Upper lobe of left lung (tissue), 6 donors: ENCODE results near the gene LRBA. TPM values are rescaled to one million over a fixed set of nuclear protein-coding genes. Genes with fewer than 3 reads are reported as not detected.

Experiments
- ATAC-seq, 2 donors: fragments of 200-7000 bp; cut with Tn5 transposase; one replicate each; pipeline ENCODE4 v1.9.1; 2022; ENCODE audit warnings: mild to moderate bottlenecking in 2 of 2, moderate library complexity in 2 of 2; ENCODE audit not compliant: low FRiP score in 2 of 2
- DNase-seq, 2 donors: peaks; one replicate each; pipeline ENCODE4 v3.0.0-alpha.2; 2019 to 2020
- H3K27ac ChIP-seq, 4 donors: fragments of 200-600 bp; sonication (generic); one replicate each; pipeline ENCODE4 v1.5.1; 2016 to 2019
- H3K27me3 ChIP-seq, 4 donors: fragments of 200-600 bp; sonication (generic); one replicate each; pipeline ENCODE4 v1.5.1; 2017 to 2019
- H3K36me3 ChIP-seq, 4 donors: fragments of 200-600 bp; sonication (generic); one replicate each; pipeline ENCODE4 v1.5.1; 2016 to 2019
- H3K4me1 ChIP-seq, 4 donors: fragments of 200-600 bp; sonication (generic); one replicate each; pipeline ENCODE4 v1.5.1; 2018 to 2019
- H3K4me3 ChIP-seq, 4 donors: fragments of 200-600 bp; sonication (generic); one replicate each; pipeline ENCODE4 v1.5.1; 2017 to 2019; ENCODE audit warnings: mild to moderate bottlenecking in 2 of 4, moderate library complexity in 1 of 4
- H3K9me3 ChIP-seq, 4 donors: fragments of 200-600 bp; sonication (generic); one replicate each; pipeline ENCODE4 v1.5.1; 2018 to 2019
- CTCF ChIP-seq, 6 experiments: fragments of 450-650 bp in 4 of 6; fragments of 200-600 bp in 2 of 6; sonication (generic) in 2 of 6; IDR thresholded peaks; one replicate each; pipeline ENCODE4 v1.5.1; 2016 to 2019; ENCODE audit warnings: antibody characterized with exemption in 6 of 6
- EP300 ChIP-seq, 4 donors: sonication (generic); formaldehyde crosslinking; IDR thresholded peaks; one replicate each; pipeline ENCODE4 v1.5.1; 2017; ENCODE audit warnings: antibody characterized with exemption in 4 of 4, control low read depth in 2 of 4
- POLR2A ChIP-seq, 4 donors: fragments of 450-650 bp; IDR thresholded peaks; one replicate each; pipeline ENCODE4 v1.5.1; 2016 to 2017; ENCODE audit warnings: antibody characterized with exemption in 4 of 4, mild to moderate bottlenecking in 2 of 4
- POLR2AphosphoS5 ChIP-seq, 2 donors: sonication (generic); formaldehyde crosslinking; IDR thresholded peaks; one replicate each; pipeline ENCODE4 v1.5.1; 2017; ENCODE audit warnings: antibody characterized with exemption in 2 of 2
- WGBS, 2 donors: methylation state at CpG; one replicate each; pipeline ENCODE4 v1.1.5; 2017 to 2018; 5-methylcytosine and 5-hydroxymethylcytosine counted together
- total RNA-seq, 6 donors: library from RNA; depleted of rRNA in 4 of 6; stranded (reverse); fragments of >200 nt in 4 of 6; gene quantifications; one replicate each; pipeline versions ENCODE4 v1.1.0 to v1.2.1, GENCODE V29; 2016 to 2021
- donor health status: DM: no; HTN: no; CAD: no; lungs with moderate emphysema.
- donor health status: DM: no; HTN: yes; CAD: no; lungs with severe emphysema.

LRBA gene
- total RNA-seq, 6 donors from 2014 or later, result 34.7 to 139 (median 56.4) TPM

GRCh38 chr4:150805183-150806025 lies 209.7 kb downstream of the LRBA start:
- no peak for TF ChIP-seq EP300 (IDR thresholded peaks at IDR 0.05)
- TF ChIP-seq POLR2A (IDR thresholded peaks at IDR 0.05), result no peak
- TF ChIP-seq CTCF (IDR thresholded peaks at IDR 0.05), result no peak
- no peak for TF ChIP-seq POLR2AphosphoS5 (IDR thresholded peaks at IDR 0.05)
- 89 to 94% methylated on average over 3 of the region's 3 CpGs for WGBS, 2 donors
- ATAC-seq (no peak), DNase-seq (no peak)
- Histone ChIP-seq H3K27ac (no peak overlapping the region), H3K9me3 (no peaks in the 10 kb centered on the region), H3K36me3 (peaks cover 0 to 5% (median 0%) of the 10 kb centered on the region in 4 donors), H3K4me3 (no peak overlapping the region), H3K27me3 (no peaks in the 10 kb centered on the region), H3K4me1 (no peaks in the 10 kb centered on the region)

GRCh38 chr4:150801833-150802232 lies 213.3 kb downstream of the LRBA start:
- DNase-seq (no peak), ATAC-seq (no peak)
- no peak overlapping the region for H3K4me3 ChIP-seq
- no peaks in the 10 kb centered on the region for H3K4me1 ChIP-seq
- no peaks in the 10 kb centered on the region for H3K27me3 ChIP-seq
- TF ChIP-seq POLR2AphosphoS5 (IDR thresholded peaks at IDR 0.05) (no peak), CTCF (IDR thresholded peaks at IDR 0.05) (no peak), POLR2A (IDR thresholded peaks at IDR 0.05) (no peak), EP300 (IDR thresholded peaks at IDR 0.05) (no peak)
- WGBS, 2 donors, result 92% methylated on average over 4 of the region's 4 CpGs
- H3K9me3 ChIP-seq, result no peaks in the 10 kb centered on the region
- peaks cover 0 to 7% (median 0%) of the 10 kb centered on the region in 4 donors for H3K36me3 ChIP-seq
- H3K27ac ChIP-seq, result no peak overlapping the region

GRCh38 chr4:150799207-150799606 lies 215.9 kb downstream of the LRBA start:
- TF ChIP-seq CTCF (IDR thresholded peaks at IDR 0.05) (no peak), POLR2A (IDR thresholded peaks at IDR 0.05) (no peak)
- Histone ChIP-seq H3K4me1 (no peaks in the 10 kb centered on the region), H3K27ac (no peak overlapping the region), H3K9me3 (no peaks in the 10 kb centered on the region), H3K4me3 (no peak overlapping the region), H3K36me3 (peaks cover 0 to 7% (median 0%) of the 10 kb centered on the region in 4 donors), H3K27me3 (no peaks in the 10 kb centered on the region)
- DNase-seq (no peak), ATAC-seq (no peak)
- WGBS, 2 donors, result 98% methylated on average over 2 of the region's 2 CpGs

GRCh38 chr4:150794706-150795105 lies 220.4 kb downstream of the LRBA start:
- ATAC-seq, result no peak
- Histone ChIP-seq H3K27me3 (no peaks in the 10 kb centered on the region), H3K36me3 (peaks cover 0 to 2% (median 0%) of the 10 kb centered on the region in 4 donors), H3K4me3 (no peak overlapping the region), H3K9me3 (no peaks in the 10 kb centered on the region), H3K27ac (no peak overlapping the region), H3K4me1 (no peaks in the 10 kb centered on the region)
- DNase-seq, result no peak
- 96 to 98% methylated on average over 2 of the region's 2 CpGs for WGBS, 2 donors
- TF ChIP-seq POLR2A (IDR thresholded peaks at IDR 0.05) (no peak), POLR2AphosphoS5 (IDR thresholded peaks at IDR 0.05) (no peak), EP300 (IDR thresholded peaks at IDR 0.05) (no peak), CTCF (IDR thresholded peaks at IDR 0.05) (no peak)

GRCh38 chr4:150789864-150790263 lies 225.2 kb downstream of the LRBA start:
- no peak for DNase-seq

More at GRCh38 chr4:150789864-150790263, 225.2 kb downstream of the LRBA start:
- no peaks in the 10 kb centered on the region for H3K36me3 ChIP-seq
- H3K4me1 ChIP-seq, result no peaks in the 10 kb centered on the region
- H3K9me3 ChIP-seq, result no peaks in the 10 kb centered on the region
- H3K4me3 ChIP-seq, result no peak overlapping the region
- no peak for TF ChIP-seq CTCF (IDR thresholded peaks at IDR 0.05)
- TF ChIP-seq POLR2A (IDR thresholded peaks at IDR 0.05), result no peak
- no peak for TF ChIP-seq EP300 (IDR thresholded peaks at IDR 0.05)
- no peak for TF ChIP-seq POLR2AphosphoS5 (IDR thresholded peaks at IDR 0.05)
- no peaks in the 10 kb centered on the region for H3K27me3 ChIP-seq
- no peak for ATAC-seq
- no peak overlapping the region for H3K27ac ChIP-seq
